Measurements from ENCODE around the gene MDM2.

DNA sequence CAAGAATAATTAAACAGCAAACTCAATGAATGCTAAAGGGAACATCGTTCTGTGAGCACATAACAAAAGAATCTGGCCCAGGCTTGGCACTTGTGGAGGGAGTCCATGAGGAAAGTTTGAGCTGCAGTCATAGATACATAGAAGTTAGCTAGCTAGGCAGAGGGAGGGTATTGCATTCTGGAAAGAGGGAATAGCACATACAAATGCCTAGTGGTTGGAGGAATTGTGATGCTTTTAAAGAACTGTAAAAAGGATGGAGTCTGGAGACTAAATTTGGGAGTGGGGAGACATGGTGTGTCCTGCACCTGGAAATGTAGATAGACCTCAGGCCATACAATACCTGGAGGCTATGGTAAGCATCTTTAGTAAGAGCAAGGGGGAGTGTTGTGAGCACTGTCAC, 38.0 kb upstream of the MDM2 start:
- TF ChIP-seq EZH2 (IDR thresholded peaks at IDR 0.05; ENCODE audit: insufficient read depth, poor library complexity, severe bottlenecking) (no peak), EZH2phosphoT487 (IDR thresholded peaks at IDR 0.05; ENCODE audit: insufficient read depth, low read depth) (no peak)
